ENCODE measurements around the gene KRTAP5-8. TPM values are rescaled to one million over a fixed set of nuclear protein-coding genes. Genes with fewer than 3 reads are reported as not detected.

KRTAP5-8 gene
- total RNA-seq, 1 experiment from 2014 or later = not detected

DNA sequence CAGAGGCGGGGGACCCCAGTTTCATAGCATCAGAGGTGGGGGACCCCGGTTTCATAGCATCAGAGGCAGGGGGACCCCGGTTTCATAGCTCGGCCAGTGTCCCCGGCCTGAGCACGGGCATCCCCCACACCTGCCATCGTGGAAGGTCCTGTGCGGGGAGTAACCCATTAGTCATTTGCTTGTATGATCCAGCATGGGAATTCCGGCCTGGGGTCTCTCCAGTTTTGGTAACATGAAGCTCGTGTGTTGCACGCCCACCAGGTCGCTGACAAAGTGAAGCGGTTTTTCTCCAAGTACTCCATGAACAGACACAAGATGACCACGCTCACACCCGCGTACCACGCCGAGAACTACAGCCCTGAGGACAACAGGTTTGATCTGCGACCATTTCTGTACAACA is 39.7 kb upstream of the KRTAP5-8 start:
- H3K4me1 ChIP-seq (ENCODE audit: insufficient read depth, low read length, poor library complexity, severe bottlenecking) = peaks cover 3% of the 10 kb centered on the region
- intact Hi-C loops (cut with micrococcal nuclease; ENCODE audit: unreplicated experiment) = no loop called here
- peaks cover 14% of the 10 kb centered on the region for H3K36me3 ChIP-seq (ENCODE audit: insufficient read depth, low read length, poor library complexity, severe bottlenecking)
- no peaks in the 10 kb centered on the region for H3K9me3 ChIP-seq (ENCODE audit: low read depth, low read length, poor library complexity, severe bottlenecking)
- DNase-seq (ENCODE audit: low spot score) = no peak
- TF ChIP-seq, protein P1, sequence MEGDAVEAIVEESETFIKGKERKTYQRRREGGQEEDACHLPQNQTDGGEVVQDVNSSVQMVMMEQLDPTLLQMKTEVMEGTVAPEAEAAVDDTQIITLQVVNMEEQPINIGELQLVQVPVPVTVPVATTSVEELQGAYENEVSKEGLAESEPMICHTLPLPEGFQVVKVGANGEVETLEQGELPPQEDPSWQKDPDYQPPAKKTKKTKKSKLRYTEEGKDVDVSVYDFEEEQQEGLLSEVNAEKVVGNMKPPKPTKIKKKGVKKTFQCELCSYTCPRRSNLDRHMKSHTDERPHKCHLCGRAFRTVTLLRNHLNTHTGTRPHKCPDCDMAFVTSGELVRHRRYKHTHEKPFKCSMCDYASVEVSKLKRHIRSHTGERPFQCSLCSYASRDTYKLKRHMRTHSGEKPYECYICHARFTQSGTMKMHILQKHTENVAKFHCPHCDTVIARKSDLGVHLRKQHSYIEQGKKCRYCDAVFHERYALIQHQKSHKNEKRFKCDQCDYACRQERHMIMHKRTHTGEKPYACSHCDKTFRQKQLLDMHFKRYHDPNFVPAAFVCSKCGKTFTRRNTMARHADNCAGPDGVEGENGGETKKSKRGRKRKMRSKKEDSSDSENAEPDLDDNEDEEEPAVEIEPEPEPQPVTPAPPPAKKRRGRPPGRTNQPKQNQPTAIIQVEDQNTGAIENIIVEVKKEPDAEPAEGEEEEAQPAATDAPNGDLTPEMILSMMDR (conservative IDR thresholded peaks at IDR 0.05; ENCODE audit: low read depth, low read length) = no peak
- no peak for TF ChIP-seq EZH2 (IDR thresholded peaks at IDR 0.05; ENCODE audit: borderline replicate concordance, low read depth, low read length, poor library complexity, severe bottlenecking)
- no peak overlapping the region for H3K4me3 ChIP-seq (ENCODE audit: low read depth, low read length, poor library complexity, severe bottlenecking)
- ChIA-PET POLR2A (ENCODE audit: low non-redundant PET) (no interaction called here), CTCF (no interaction called here)
- no peaks in the 10 kb centered on the region for H3K27me3 ChIP-seq (replicated peaks; ENCODE audit: insufficient read depth, low read depth, low read length, poor library complexity)
- no peak overlapping the region for H3K27ac ChIP-seq (ENCODE audit: low read depth, low read length, poor library complexity, severe bottlenecking)
- no TSS peak for BruUV-seq (replicated peaks)

DNA sequence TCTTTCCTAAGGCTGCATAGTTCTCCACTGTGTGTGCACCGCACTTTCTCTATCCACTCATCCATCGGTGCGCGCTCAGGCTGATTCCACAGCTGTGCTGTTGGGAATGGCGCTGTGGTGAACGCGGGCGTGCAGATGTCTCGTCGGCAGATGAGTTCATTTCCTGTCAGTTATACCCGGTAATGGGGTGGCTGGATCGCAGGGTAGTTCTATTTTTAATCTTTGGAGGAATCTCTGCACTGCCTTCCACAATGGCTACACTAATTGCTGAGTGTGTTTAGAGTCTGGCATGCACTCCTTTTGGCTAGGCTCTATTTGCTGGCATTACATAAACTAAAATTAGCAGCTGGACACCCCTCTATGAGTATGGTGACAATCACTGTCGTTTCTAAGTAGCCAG is 38.7 kb upstream of the KRTAP5-8 start:
- POLR2A ChIA-PET (ENCODE audit: low non-redundant PET) = interaction anchor here (0.7 kb wide), 1 partner anchor 144 kb away, joined by 3 read pairs; no protein-coding TSS in a partner anchor
- intact Hi-C loops (cut with micrococcal nuclease; ENCODE audit: unreplicated experiment) = no loop called here

DNA sequence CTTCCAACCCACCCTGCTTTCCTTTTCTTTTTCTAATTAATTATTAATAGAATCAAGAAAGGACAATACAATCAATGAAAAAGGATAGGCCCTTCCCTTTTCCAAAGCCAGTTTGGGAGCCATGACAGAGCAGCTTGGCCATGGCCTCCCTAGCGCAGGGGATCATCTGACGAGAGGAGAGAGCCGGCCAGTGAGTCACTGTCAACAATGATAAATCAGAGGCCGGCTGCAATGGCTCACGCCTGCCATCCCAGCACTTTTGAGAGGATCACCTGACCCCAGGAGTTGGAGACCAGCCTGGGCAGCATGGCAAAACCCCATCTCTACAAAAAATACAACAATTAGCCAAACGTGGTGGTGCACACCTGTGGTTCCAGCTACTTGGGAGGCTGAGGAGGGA is 38.3 kb upstream of the KRTAP5-8 start:
- no peak overlapping the region for H3K4me3 ChIP-seq (ENCODE audit: low read depth, low read length, poor library complexity, severe bottlenecking)

More for the DNA sequence above, 38.7 kb upstream of the KRTAP5-8 start:
- CTCF ChIA-PET = no interaction called here
- Histone ChIP-seq H3K27me3 (replicated peaks; ENCODE audit: insufficient read depth, low read depth, low read length, poor library complexity) (no peaks in the 10 kb centered on the region), H3K4me1 (ENCODE audit: insufficient read depth, low read length, poor library complexity, severe bottlenecking) (peaks cover 6% of the 10 kb centered on the region), H3K4me3 (ENCODE audit: low read depth, low read length, poor library complexity, severe bottlenecking) (no peak overlapping the region), H3K9me3 (ENCODE audit: low read depth, low read length, poor library complexity, severe bottlenecking) (no peaks in the 10 kb centered on the region), H3K36me3 (ENCODE audit: insufficient read depth, low read length, poor library complexity, severe bottlenecking) (peaks cover 13% of the 10 kb centered on the region), H3K27ac (ENCODE audit: low read depth, low read length, poor library complexity, severe bottlenecking) (no peak overlapping the region)
- TF ChIP-seq, protein P1 (conservative IDR thresholded peaks at IDR 0.05; ENCODE audit: low read depth, low read length) = no peak
- no peak for TF ChIP-seq EZH2 (IDR thresholded peaks at IDR 0.05; ENCODE audit: borderline replicate concordance, low read depth, low read length, poor library complexity, severe bottlenecking)
- no TSS peak for BruUV-seq (replicated peaks)
- peak; percentile 59 for DNase-seq (ENCODE audit: low spot score)

More for the DNA sequence above, 38.3 kb upstream of the KRTAP5-8 start:
- BruUV-seq (replicated peaks) = no TSS peak
- H3K27ac ChIP-seq (ENCODE audit: low read depth, low read length, poor library complexity, severe bottlenecking) = no peak overlapping the region
- intact Hi-C loops (cut with micrococcal nuclease; ENCODE audit: unreplicated experiment) = no loop called here
- H3K9me3 ChIP-seq (ENCODE audit: low read depth, low read length, poor library complexity, severe bottlenecking) = no peaks in the 10 kb centered on the region
- H3K27me3 ChIP-seq (replicated peaks; ENCODE audit: insufficient read depth, low read depth, low read length, poor library complexity) = no peaks in the 10 kb centered on the region
- H3K36me3 ChIP-seq (ENCODE audit: insufficient read depth, low read length, poor library complexity, severe bottlenecking) = peaks cover 13% of the 10 kb centered on the region
- CTCF ChIA-PET = no interaction called here
- peaks cover 11% of the 10 kb centered on the region for H3K4me1 ChIP-seq (ENCODE audit: insufficient read depth, low read length, poor library complexity, severe bottlenecking)
- POLR2A ChIA-PET (ENCODE audit: low non-redundant PET) = interaction anchor here (0.7 kb wide), 1 partner anchor 144 kb away, joined by 3 read pairs; no protein-coding TSS in a partner anchor
- TF ChIP-seq, protein P1 (conservative IDR thresholded peaks at IDR 0.05; ENCODE audit: low read depth, low read length) = no peak
- no peak for TF ChIP-seq EZH2 (IDR thresholded peaks at IDR 0.05; ENCODE audit: borderline replicate concordance, low read depth, low read length, poor library complexity, severe bottlenecking)
- no peak for DNase-seq (ENCODE audit: low spot score)

Data from A673 (cell line).